B cell (primary cell): ENCODE measurements around the gene TPTE2. TPM values are rescaled to one million over a fixed set of nuclear protein-coding genes. Genes with fewer than 3 reads are reported as not detected.

Source experiments
- ATAC-seq: fragments of 200-7000 bp; cut with Tn5 transposase; one replicate; pipeline ENCODE4 v1.10.0; 2021; ENCODE audit warnings: low read depth, mild to moderate bottlenecking, moderate number of reproducible peaks, moderate library complexity
- CTCF ChIA-PET: fragments of 350-600 bp; sonication (Branson Sonifier 250); formaldehyde crosslinking; loops from one replicate; lab custom pipeline; 2021; ENCODE audit warnings: antibody characterized with exemption, inconsistent platforms; lab: Charles Lee
- POLR2A ChIA-PET: fragments of 350-600 bp; sonication (Branson Sonifier 250); formaldehyde crosslinking; loops from one replicate; lab custom pipeline; 2021; ENCODE audit warnings: antibody characterized with exemption; lab: Charles Lee
- DNase-seq: peaks from one replicate; pipeline ENCODE4 v3.0.0; 2013
- H2AFZ ChIP-seq: 2 replicates; pipeline ENCODE4 v1.6.1; 2012; ENCODE audit warnings: mild to moderate bottlenecking, low read depth, low read length; ENCODE audit not compliant: insufficient read depth, poor library complexity, severe bottlenecking
- H3K27ac ChIP-seq, 2 donors: 1 replicate in 1 of 2; 2 replicates in 1 of 2; pipeline ENCODE4 v1.5.1; 2012 to 2013; ENCODE audit warnings: low read length in 2 of 2, mild to moderate bottlenecking in 2 of 2, moderate library complexity in 1 of 2
- H3K27me3 ChIP-seq, 4 experiments: fragments of 200-600 bp in 1 of 4; sonication (generic) in 1 of 4; replicated peaks in 1 of 4; 1 replicate in 2 of 4; 2 replicates in 2 of 4; pipeline versions ENCODE4 v1.6.1 to v1.7.0; 2013 to 2016; ENCODE audit warnings: low read length in 3 of 4, mild to moderate bottlenecking in 2 of 4, mixed read lengths in 1 of 4, moderate library complexity in 1 of 4; ENCODE audit not compliant: insufficient read depth in 4 of 4, control insufficient read depth in 3 of 4; ENCODE audit errors: control extremely low read depth in 1 of 4
- H3K36me3 ChIP-seq, 2 experiments: replicated peaks in 1 of 2; 1 replicate in 1 of 2; 2 replicates in 1 of 2; pipeline versions ENCODE4 v1.6.1 to v1.7.1; 2013; ENCODE audit warnings: low read length in 1 of 2; ENCODE audit not compliant: insufficient read depth in 2 of 2, control insufficient read depth in 1 of 2; ENCODE audit errors: control extremely low read depth in 1 of 2, extremely low read depth in 1 of 2
- H3K4me1 ChIP-seq, 2 donors: fragments of 200-600 bp in 1 of 2; sonication (generic) in 1 of 2; 1 replicate in 1 of 2; 2 replicates in 1 of 2; pipeline versions ENCODE4 v1.5.1 to v1.6.1; 2013 to 2017; ENCODE audit warnings: low read length in 2 of 2; ENCODE audit not compliant: control insufficient read depth in 2 of 2, insufficient read depth in 2 of 2
- H3K4me2 ChIP-seq: replicated peaks from 2 replicates; pipeline ENCODE3; 2012; ENCODE audit warnings: mild to moderate bottlenecking, low read depth, low read length; ENCODE audit not compliant: poor library complexity, severe bottlenecking
- H3K4me3 ChIP-seq, 5 experiments: fragments of 200-600 bp in 1 of 5; sonication (generic) in 1 of 5; 1 replicate in 3 of 5; 2 replicates in 2 of 5; pipeline versions ENCODE4 v1.5.1 to v1.7.0; 2011 to 2016; ENCODE audit warnings: low read length in 4 of 5, mild to moderate bottlenecking in 4 of 5, low read depth in 2 of 5, control low read depth in 1 of 5, moderate library complexity in 1 of 5; ENCODE audit not compliant: insufficient read depth in 1 of 5; ENCODE audit errors: control extremely low read depth in 1 of 5, extremely low read depth in 1 of 5
- H3K79me2 ChIP-seq: fragments of 200-600 bp; sonication (generic); one replicate; pipeline ENCODE4 v1.6.0; 2016; ENCODE audit warnings: low read length; ENCODE audit not compliant: control insufficient read depth, insufficient read depth
- H3K9ac ChIP-seq: fragments of 200-600 bp; sonication (generic); 2 replicates; pipeline ENCODE4 v1.6.1; 2017; ENCODE audit warnings: mild to moderate bottlenecking, low read length, moderate library complexity
- H3K9me3 ChIP-seq, 3 donors: one replicate each; pipeline versions ENCODE4 v1.6.1 to v1.7.1; 2013; ENCODE audit warnings: low read length in 2 of 3; ENCODE audit not compliant: control insufficient read depth in 2 of 3, insufficient read depth in 1 of 3; ENCODE audit errors: control extremely low read depth in 1 of 3
- H4K20me1 ChIP-seq: 2 replicates; pipeline ENCODE4 v1.6.0; 2012; ENCODE audit warnings: mild to moderate bottlenecking, low read length; ENCODE audit not compliant: insufficient read depth, control insufficient read depth, poor library complexity, severe bottlenecking
- H3K27ac Mint-ChIP-seq: one replicate; pipeline ENCODE4 v1.8.0; 2021; ENCODE audit warnings: mixed read lengths
- H3K27me3 Mint-ChIP-seq: one replicate; pipeline ENCODE4 v1.8.0; 2021; ENCODE audit warnings: mixed read lengths
- H3K4me1 Mint-ChIP-seq: one replicate; pipeline ENCODE4 v1.8.0; 2021; ENCODE audit warnings: mixed read lengths
- H3K4me3 Mint-ChIP-seq: one replicate; pipeline ENCODE4 v1.8.0; 2021; ENCODE audit warnings: mixed read lengths
- H3K9me3 Mint-ChIP-seq: one replicate; pipeline ENCODE4 v1.8.0; 2022; ENCODE audit warnings: mixed read lengths; ENCODE audit not compliant: insufficient read depth
- EZH2 ChIP-seq: IDR thresholded peaks from 2 replicates; pipeline ENCODE4 v1.6.1; 2012; ENCODE audit warnings: borderline replicate concordance, low read depth, mild to moderate bottlenecking, moderate library complexity, low read length; ENCODE audit not compliant: insufficient read depth, poor library complexity, severe bottlenecking
- WGBS: methylation state at CpG from one replicate; pipeline ENCODE4 v1.1.5; 2013; ENCODE audit warnings: missing lambda C conversion rate; ENCODE audit not compliant: insufficient coverage; 5-methylcytosine and 5-hydroxymethylcytosine counted together
- intact Hi-C: fragments of 100-400 bp; cut with micrococcal nuclease; formaldehyde crosslinking; loops from one replicate; pipeline ENCODE4 v1.10.0; 2022
- polyA plus RNA-seq: library from polyadenylated mRNA; depleted of rRNA; stranded (reverse); fragments of >200 nt; gene quantifications from 2 replicates; pipeline ENCODE4 v1.2.3, GENCODE V29; 2012
- total RNA-seq, 2 donors: library from RNA; stranded (reverse); fragments of 120-200 nt in 1 of 2; gene quantifications; 1 replicate in 1 of 2; 2 replicates in 1 of 2; pipeline versions ENCODE4 v1.2.3 to v1.2.4, GENCODE V29; 2013 to 2022
- TF ChIP-seq, protein P1 (sequence below): fragments of 200-600 bp; IDR thresholded peaks from one replicate; pipeline ENCODE4 v1.8.0; 2022; ENCODE audit warnings: antibody characterized with exemption, mild to moderate bottlenecking

Gene TPTE2
- total and polyA plus RNA-seq, 2 donors (not counting 1 experiment from before 2014, with no cell fraction given): not detected

DNA sequence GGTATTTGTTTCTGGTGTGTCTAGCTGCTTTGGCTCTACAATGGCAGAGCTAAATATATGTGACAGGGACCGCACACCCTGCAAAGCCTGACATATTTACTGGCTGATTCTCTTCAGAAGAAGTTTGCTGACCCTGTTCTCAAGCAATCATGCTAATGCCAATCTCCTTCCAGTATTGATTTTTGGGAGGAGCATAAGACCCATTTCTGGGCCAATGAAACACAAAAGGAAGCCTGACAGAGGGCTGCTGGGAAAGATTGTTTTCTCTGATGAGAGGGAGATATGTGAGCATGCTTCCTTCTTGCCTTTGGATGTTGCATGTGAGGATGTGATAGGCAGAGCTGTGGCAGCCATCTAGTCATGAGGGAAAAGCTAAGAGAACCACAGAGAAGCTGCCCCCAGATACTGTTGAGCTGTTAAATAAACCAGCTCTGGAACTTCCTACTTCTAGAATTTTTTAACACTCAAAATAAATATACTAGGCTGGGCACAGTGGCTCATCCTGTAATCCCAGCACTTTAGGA, 31.4 kb upstream of the TPTE2 start:
- H4K20me1 ChIP-seq: no peaks in the 10 kb centered on the region
- no peak overlapping the region for H3K4me2 ChIP-seq
- H3K4me3 ChIP-seq: no peak overlapping the region
- ChIA-PET CTCF (no interaction called here), POLR2A (no interaction called here)
- no CpG with 5 or more reads among the region's 1 CpG for WGBS
- peaks cover 5% of the 10 kb centered on the region in 2 donors for H3K4me1 ChIP-seq
- Mint-ChIP-seq H3K4me1 (peaks cover 9% of the 10 kb centered on the region), H3K9me3 (no peaks in the 10 kb centered on the region), H3K27me3 (peaks cover 27% of the 10 kb centered on the region), H3K4me3 (no peak overlapping the region), H3K27ac (no peak overlapping the region)
- H3K9ac ChIP-seq: no peak overlapping the region
- peaks cover 0 to 6% (median 0%) of the 10 kb centered on the region in 3 donors for H3K9me3 ChIP-seq
- TF ChIP-seq, protein P1, sequence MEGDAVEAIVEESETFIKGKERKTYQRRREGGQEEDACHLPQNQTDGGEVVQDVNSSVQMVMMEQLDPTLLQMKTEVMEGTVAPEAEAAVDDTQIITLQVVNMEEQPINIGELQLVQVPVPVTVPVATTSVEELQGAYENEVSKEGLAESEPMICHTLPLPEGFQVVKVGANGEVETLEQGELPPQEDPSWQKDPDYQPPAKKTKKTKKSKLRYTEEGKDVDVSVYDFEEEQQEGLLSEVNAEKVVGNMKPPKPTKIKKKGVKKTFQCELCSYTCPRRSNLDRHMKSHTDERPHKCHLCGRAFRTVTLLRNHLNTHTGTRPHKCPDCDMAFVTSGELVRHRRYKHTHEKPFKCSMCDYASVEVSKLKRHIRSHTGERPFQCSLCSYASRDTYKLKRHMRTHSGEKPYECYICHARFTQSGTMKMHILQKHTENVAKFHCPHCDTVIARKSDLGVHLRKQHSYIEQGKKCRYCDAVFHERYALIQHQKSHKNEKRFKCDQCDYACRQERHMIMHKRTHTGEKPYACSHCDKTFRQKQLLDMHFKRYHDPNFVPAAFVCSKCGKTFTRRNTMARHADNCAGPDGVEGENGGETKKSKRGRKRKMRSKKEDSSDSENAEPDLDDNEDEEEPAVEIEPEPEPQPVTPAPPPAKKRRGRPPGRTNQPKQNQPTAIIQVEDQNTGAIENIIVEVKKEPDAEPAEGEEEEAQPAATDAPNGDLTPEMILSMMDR: no peak
- H3K27me3 ChIP-seq: peaks cover 0 to 7% (median 4%) of the 10 kb centered on the region in 4 experiments
- H3K27ac ChIP-seq: no peak overlapping the region
- H3K36me3 ChIP-seq: no peaks in the 10 kb centered on the region
- no peak for ATAC-seq
- intact Hi-C loops: no loop called here
- no peak for DNase-seq
- H2AFZ ChIP-seq: no peak overlapping the region
- no peaks in the 10 kb centered on the region for H3K79me2 ChIP-seq

DNA sequence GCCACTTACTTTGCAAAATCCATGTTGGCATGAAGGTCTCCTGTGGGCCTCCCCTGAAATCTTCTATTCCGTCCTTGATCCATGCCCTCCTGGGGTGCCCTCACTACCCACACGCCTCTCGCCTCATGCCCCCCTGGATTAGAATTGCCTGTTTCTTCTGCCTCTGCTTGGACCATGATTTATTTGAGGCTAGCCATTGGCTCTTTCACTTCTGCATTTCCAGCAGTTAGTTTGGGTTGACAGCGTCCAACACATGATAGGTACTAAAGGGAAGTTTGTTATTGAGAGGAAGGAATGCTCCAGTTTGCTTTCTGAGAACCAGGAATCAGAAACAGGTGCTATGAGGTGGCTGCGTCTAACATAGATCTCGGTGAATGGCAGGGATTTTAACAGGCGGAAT, 30.5 kb upstream of the TPTE2 start:
- intact Hi-C loops: no loop called here
- ATAC-seq (no peak), DNase-seq (no peak)
- Histone ChIP-seq H3K27me3 (peaks cover 0 to 4% (median 3%) of the 10 kb centered on the region in 4 experiments), H3K4me3 (no peak overlapping the region), H3K4me1 (peaks cover 11 to 13% of the 10 kb centered on the region in 2 donors), H4K20me1 (no peaks in the 10 kb centered on the region), H3K4me2 (no peak overlapping the region), H3K9me3 (peaks cover 0 to 13% (median 6%) of the 10 kb centered on the region in 3 donors), H3K36me3 (no peaks in the 10 kb centered on the region), H3K9ac (no peak overlapping the region), H3K27ac (no peak overlapping the region), H2AFZ (no peak overlapping the region), H3K79me2 (no peaks in the 10 kb centered on the region)
- TF ChIP-seq, protein P1: no peak
- TF ChIP-seq EZH2: no peak
- H3K9me3 Mint-ChIP-seq: peaks cover 2% of the 10 kb centered on the region
- 38% methylated on average over 4 of the region's 7 CpGs for WGBS
- no peak overlapping the region for H3K27ac Mint-ChIP-seq
- H3K4me3 Mint-ChIP-seq: no peak overlapping the region
- peaks cover 23% of the 10 kb centered on the region for H3K27me3 Mint-ChIP-seq
- ChIA-PET CTCF (no interaction called here), POLR2A (no interaction called here)
- peaks cover 17% of the 10 kb centered on the region for H3K4me1 Mint-ChIP-seq
